ENCODE results near the gene KRT13. TPM values are rescaled to one million over a fixed set of nuclear protein-coding genes. Genes with fewer than 3 reads are reported as not detected.

The KRT13 gene
- total and polyA plus RNA-seq, 9 of the 15 experiments (the other 6 are each of a cell fraction or from before 2014, with no cell fraction given): 0.11 to 1.1 (median 0.24) TPM; not detected in 3

GRCh38 chr17:41496803-41497484, 8.5 kb downstream of the KRT13 start (continued):
- TF ChIP-seq CXXC5 (CRISPR knock-in tag; IDR thresholded peaks at IDR 0.05): peak; percentile 36; the same call in 1 of the 2 replicates
- TF ChIP-seq OTX1 (CRISPR knock-in tag; IDR thresholded peaks at IDR 0.05): no peak
- no peak for TF ChIP-seq RUNX1 (IDR thresholded peaks at IDR 0.05; ENCODE audit: low read depth)
- no peak for TF ChIP-seq MLX (CRISPR knock-in tag; conservative IDR thresholded peaks at IDR 0.05)
- no peak for TF ChIP-seq ZNF589 (CRISPR knock-in tag; IDR thresholded peaks at IDR 0.05; ENCODE audit: low read depth)
- no peak for TF ChIP-seq HNRNPH1 (optimal IDR thresholded peaks at IDR 0.05; ENCODE audit: low read depth, low read length)
- no peak for TF ChIP-seq ZNF143 (CRISPR knock-in tag; IDR thresholded peaks at IDR 0.05)
- TF ChIP-seq ZNF668 (CRISPR knock-in tag; IDR thresholded peaks at IDR 0.05): no peak
- TF ChIP-seq CREB3L1 (IDR thresholded peaks at IDR 0.05; ENCODE audit: borderline replicate concordance, low read depth): peak; percentile 61; the same call in 1 of the 2 replicates
- TF ChIP-seq CBX1 (IDR thresholded peaks at IDR 0.05; ENCODE audit: low read depth): peak; percentile 66; the same call in 1 of the 2 replicates
- TF ChIP-seq XRCC3 (IDR thresholded peaks at IDR 0.05): no peak
- no peak for TF ChIP-seq ERF (CRISPR knock-in tag; IDR thresholded peaks at IDR 0.05)
- no peak for TF ChIP-seq PTRF (tag; IDR thresholded peaks at IDR 0.05)
- TF ChIP-seq DACH1 (IDR thresholded peaks at IDR 0.05; ENCODE audit: partially characterized antibody): no peak
- no peak for TF ChIP-seq ZNF41 (CRISPR knock-in tag; conservative IDR thresholded peaks at IDR 0.05)
- no peak for TF ChIP-seq MCM5 (IDR thresholded peaks at IDR 0.05; ENCODE audit: low read depth)
- no peak for TF ChIP-seq JUNB (CRISPR knock-in tag; conservative IDR thresholded peaks at IDR 0.05)
- no peak for TF ChIP-seq ZNF212 (CRISPR knock-in tag; IDR thresholded peaks at IDR 0.05)
- no peak for TF ChIP-seq ZNF3 (CRISPR knock-in tag; IDR thresholded peaks at IDR 0.05)
- peak; percentile 47; the same call in 1 of the 2 replicates for TF ChIP-seq ELF1 (tag; IDR thresholded peaks at IDR 0.05)
- no peak for TF ChIP-seq RERE (CRISPR knock-in tag; IDR thresholded peaks at IDR 0.05; ENCODE audit: borderline replicate concordance)
- 0 out of 2 replicates have a peak, but pooled peaks have one; percentile 34 for TF ChIP-seq DPF2 (IDR thresholded peaks at IDR 0.05)
